HG03342 (cell line): Measurements from ENCODE around the gene SERPINB6.
"Not testable (repeated sequence)": the region's sequence is repeated elsewhere in the genome, so short reads cannot be mapped to it uniquely, and the experiment has no call there.

ENCODE experiments used
- ATAC-seq: cut with Tn5 transposase; IDR thresholded peaks from one replicate; pipeline ENCODE4 v1.9.1; 2021; ENCODE audit warnings: mild to moderate bottlenecking, moderate library complexity; ENCODE audit not compliant: unreplicated experiment

Gene SERPINB6

GRCh38 chr6:2977799-2978590 lies 6.6 kb upstream of the SERPINB6 start:
- no peak for ATAC-seq

DNA sequence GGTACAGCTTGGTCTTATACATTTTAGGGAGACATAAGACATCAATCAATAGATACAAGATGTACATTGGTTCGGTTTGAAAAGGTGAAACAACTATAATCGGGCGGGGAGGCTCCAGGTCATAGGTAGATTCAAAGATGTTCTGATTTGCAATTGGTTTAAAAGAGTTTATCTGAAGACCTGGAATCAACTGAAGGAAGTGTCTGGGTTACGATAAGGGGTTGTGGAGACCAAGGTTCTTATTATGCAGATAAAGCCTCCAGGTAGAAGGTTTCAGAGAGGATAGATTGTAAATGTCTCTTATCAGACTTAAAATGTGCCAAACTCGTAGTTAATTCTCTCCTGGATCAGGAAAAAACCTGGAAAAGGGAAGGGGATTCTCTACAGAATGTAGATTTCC lies 5.9 kb upstream of the SERPINB6 start:
- no peak for ATAC-seq

DNA sequence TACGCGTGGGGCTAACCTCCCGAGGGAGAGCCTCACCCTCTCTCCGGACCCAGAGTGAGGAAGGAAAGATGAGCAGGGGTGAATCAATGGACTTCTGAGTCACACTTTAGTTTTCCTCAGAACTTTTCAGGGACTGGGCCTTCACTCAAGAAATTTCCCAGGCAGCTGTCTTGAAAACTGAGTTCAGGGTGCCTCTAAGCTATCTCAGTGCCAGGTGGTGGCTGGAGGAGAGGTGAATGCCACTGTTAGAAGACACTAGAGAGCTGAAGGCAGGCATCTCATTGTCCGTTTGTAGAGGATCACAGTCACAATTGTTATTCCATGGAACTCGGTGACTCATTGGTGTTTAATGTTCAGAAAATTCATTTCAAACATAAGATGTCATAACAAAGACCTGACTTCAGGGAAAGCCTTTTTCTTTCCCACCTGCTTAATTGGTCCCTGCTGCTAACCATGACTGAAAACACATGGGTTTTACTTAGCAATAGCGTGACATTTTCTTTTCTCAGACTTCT lies 5.3 kb upstream of the SERPINB6 start:
- no peak for ATAC-seq

GRCh38 chr6:2976060-2976459 lies 4.7 kb upstream of the SERPINB6 start:
- no peak for ATAC-seq

DNA sequence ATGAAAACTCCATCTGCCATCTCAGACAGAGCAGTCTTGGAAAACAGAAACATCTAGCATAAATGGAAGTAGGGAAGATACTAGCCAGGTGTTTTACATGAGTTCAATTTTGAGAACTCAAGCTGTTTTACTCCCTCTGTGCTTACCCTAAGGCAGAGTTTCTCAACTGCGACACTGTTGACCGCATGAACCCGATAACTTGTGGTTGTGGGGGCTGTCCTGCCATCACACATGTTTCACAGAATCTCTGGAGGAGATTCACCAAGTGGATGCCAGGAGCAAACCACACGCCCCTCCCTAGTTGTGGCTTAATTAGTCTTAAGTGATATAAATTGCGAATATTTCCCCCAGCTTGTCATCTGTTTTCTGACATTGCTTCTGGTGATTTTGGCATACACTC lies 2.3 kb upstream of the SERPINB6 start:
- no peak for ATAC-seq

- ATAC-seq, result not testable (repeated sequence)
Measured at GRCh38 chr6:2973180-2973579, 1.8 kb upstream of the SERPINB6 start.

- ATAC-seq, result not testable (repeated sequence)
Measured at GRCh38 chr6:2972685-2973084, 1.3 kb upstream of the SERPINB6 start.

- ATAC-seq, result not testable (repeated sequence)
Measured at GRCh38 chr6:2972219-2972487, 786 bp upstream of the SERPINB6 start.

- ATAC-seq, result no peak
Measured at GRCh38 chr6:2970753-2971419, 481 bp downstream of the SERPINB6 start.

- no peak for ATAC-seq
Measured at GRCh38 chr6:2970034-2970685, 1.2 kb downstream of the SERPINB6 start.

DNA sequence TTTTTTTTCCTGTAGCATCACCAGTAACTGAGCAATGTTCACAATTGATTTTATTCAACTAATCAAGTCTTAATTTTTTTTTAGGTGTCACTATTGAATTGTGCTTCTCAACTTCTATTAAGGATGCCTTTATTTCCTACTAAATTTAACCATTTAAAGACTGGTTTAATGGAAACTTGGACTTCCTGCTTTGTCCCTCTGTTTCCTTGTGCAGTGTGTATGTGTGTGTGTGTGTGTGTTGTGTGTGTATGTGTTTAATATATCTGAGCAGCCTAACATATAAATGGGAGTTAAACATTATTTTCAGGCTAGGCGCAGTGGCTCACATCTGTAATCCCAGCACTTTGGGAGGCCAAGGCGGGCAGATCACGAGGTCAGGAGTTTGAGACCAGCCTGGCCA lies 1.8 kb downstream of the SERPINB6 start:
- ATAC-seq, result no peak

DNA sequence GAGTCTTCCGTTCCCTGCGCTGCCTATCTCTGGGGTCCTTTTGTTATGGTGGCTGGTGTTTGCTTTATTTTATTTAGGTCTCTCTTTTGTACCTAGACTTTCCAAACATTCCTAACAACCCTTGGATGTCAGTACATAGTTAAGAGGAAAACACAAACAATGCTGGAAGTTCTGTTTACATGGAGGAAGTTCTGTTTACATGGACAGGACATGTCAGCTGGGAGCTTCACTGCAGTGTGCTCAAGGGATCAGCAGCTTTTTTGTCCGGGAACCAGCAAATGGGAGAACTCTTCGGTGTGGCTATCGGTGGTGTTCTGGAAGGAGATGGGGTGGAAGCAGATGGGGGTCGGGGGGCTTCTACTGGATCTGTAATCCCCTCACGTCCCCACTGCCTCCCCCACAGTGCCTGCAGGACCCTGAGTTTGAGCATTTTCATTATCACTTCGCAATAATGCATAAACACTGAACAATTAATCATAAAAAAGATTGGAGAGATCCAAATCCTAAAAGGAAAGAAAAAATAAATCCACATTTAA lies 2.7 kb downstream of the SERPINB6 start:
- ATAC-seq, result no peak

- no peak for ATAC-seq
Measured at GRCh38 chr6:2967936-2968335, 3.4 kb downstream of the SERPINB6 start.

DNA sequence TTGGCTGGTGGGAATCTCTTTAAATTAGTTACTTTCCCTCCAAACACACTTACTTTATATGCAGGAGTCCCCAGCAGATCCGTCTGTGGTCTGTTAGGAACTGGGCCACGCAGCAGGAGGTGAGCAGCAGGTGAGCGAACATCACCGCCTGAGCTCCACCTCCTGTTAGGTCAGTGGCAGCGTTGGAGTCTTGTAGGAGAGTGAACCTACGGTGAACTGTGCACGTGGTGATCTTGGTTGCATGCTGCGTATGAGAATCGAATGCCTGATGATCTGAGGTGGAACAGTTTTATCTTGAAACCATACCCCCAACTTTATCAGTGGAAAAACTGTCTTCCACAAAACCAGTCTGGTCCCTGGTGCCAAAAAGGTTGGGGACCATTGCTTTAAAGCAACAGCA lies 5.0 kb downstream of the SERPINB6 start:
- no peak for ATAC-seq

GRCh38 chr6:2964793-2965505 lies 6.4 kb downstream of the SERPINB6 start:
- ATAC-seq, result no peak

DNA sequence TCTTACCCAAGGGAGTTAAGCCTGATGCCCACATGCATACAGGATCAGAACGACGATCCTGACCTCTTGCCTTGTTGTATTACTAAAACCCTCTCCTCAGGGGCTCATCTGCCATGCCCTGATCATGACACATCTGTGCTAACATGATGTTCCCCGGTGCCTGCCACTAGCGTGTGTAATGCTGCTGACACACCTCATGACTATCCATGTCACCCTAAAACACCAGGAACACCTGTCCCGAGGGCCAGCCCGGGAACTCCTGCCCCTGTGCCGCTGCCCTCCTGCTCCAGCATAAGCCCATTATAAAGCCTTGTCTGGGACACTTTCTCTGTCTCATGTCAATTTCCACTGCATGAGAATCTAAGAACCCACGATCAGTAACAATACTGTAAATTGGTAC lies 7.6 kb downstream of the SERPINB6 start:
- no peak for ATAC-seq

- no peak for ATAC-seq
Measured at GRCh38 chr6:2962636-2963035, 8.7 kb downstream of the SERPINB6 start.

GRCh38 chr6:2962004-2962403 lies 9.4 kb downstream of the SERPINB6 start:
- no peak for ATAC-seq

DNA sequence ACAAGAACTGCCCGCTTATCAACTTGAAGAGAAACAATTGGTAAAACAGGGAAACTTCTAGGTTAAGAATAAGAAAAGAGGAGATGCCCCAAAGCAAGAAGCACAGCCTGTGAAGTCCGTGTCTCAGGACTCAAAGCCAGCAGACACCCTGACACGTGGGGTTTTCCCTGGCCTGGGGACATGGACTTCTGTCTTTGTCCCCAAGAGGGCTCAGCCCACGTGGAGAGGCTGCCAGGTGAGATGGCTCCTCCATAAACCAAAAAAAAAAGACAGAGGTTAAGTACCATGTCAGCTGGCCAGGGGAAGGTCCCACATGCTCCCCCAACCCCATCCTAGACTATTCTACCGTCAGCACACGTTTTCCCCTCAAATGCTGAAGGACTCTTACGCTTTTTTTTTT lies 9.9 kb downstream of the SERPINB6 start:
- no peak for ATAC-seq

- no peak for ATAC-seq
Measured at GRCh38 chr6:2960935-2961334, 10.4 kb downstream of the SERPINB6 start.
